Activated CD4-positive, alpha-beta T cell treated with anti-CD3 and anti-CD28 coated beads, Interleukin-2, Interleukin-6, amounts not matched to agents 100 ng/mL and 50 ng/mL, durations not matched to agents 16 hours and 8 hours (primary cell): Measurements from ENCODE around the gene NDE1.

Experiments
- DNase-seq: peaks from one replicate; pipeline ENCODE4 v3.0.0-alpha.2; 2020

The NDE1 gene

GRCh38 chr16:15772579-15773293 lies 122.7 kb downstream of the NDE1 start:
- DNase-seq = no peak

- no peak for DNase-seq
These were observed 123.9 kb downstream of the NDE1 start for GRCh38 chr16:15773968-15774367.

GRCh38 chr16:15775209-15775608 lies 125.2 kb downstream of the NDE1 start:
- peak; percentile 5 for DNase-seq

- no peak for DNase-seq
These were observed 125.7 kb downstream of the NDE1 start for GRCh38 chr16:15775663-15776304.
